ENCODE measurements around the gene SYCP3. TPM values are rescaled to one million over a fixed set of nuclear protein-coding genes. Genes with fewer than 3 reads are reported as not detected.

SYCP3 gene
- polyA plus RNA-seq, 1 donor from 2014 or later, result 3.4 TPM

DNA sequence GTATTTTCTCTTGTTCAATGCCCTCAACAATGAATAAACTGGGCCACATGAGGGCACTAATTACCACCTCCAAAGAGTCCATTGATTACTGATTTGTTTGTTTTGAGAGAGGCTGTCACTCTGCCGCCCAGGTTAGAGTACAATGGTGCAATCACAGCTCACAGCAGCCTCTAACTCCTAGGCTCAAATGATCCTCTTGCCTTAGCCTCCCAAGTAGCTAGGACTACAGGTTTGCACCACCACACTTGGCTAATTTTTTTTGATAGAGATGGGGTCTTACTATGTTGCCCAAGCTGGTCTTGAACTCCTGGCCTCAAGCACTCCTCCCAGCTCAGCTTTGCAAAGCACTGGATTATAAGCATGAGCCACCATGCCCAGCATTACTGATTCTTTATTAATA lies 28.3 kb upstream of the SYCP3 start:
- Histone ChIP-seq H3F3A (ENCODE audit: insufficient read depth, low read length, poor library complexity, severe bottlenecking) (no peaks in the 10 kb centered on the region), H3K36me3 (ENCODE audit: insufficient read depth, low read length) (peaks cover 3% of the 10 kb centered on the region), H3K9me3 (ENCODE audit: low read length) (no peaks in the 10 kb centered on the region), H3K9me2 (ENCODE audit: insufficient read depth, low read length) (no peaks in the 10 kb centered on the region), H3K4me3 (ENCODE audit: low read length) (no peak overlapping the region), H3K4me2 (ENCODE audit: low read length) (no peak overlapping the region), H3K9ac (ENCODE audit: low read length) (no peak overlapping the region), H2AFZ (ENCODE audit: low read depth, low read length) (no peak overlapping the region), H3K27ac (ENCODE audit: low read length) (no peak overlapping the region), H3K27me3 (ENCODE audit: insufficient read depth, low read depth, low read length) (no peaks in the 10 kb centered on the region), H3K79me2 (replicated peaks; ENCODE audit: insufficient read depth, low read length) (no peaks in the 10 kb centered on the region), H4K20me1 (ENCODE audit: insufficient read depth) (no peaks in the 10 kb centered on the region)
- no peak for TF ChIP-seq EZH2 (IDR thresholded peaks at IDR 0.05; ENCODE audit: borderline replicate concordance, insufficient read depth, low read length, poor library complexity, severe bottlenecking)
- TF ChIP-seq MXI1 (conservative IDR thresholded peaks at IDR 0.05; ENCODE audit: poor library complexity, severe bottlenecking), result no peak
- no peak for TF ChIP-seq TAF1 (IDR thresholded peaks at IDR 0.05; ENCODE audit: low read depth)

DNA sequence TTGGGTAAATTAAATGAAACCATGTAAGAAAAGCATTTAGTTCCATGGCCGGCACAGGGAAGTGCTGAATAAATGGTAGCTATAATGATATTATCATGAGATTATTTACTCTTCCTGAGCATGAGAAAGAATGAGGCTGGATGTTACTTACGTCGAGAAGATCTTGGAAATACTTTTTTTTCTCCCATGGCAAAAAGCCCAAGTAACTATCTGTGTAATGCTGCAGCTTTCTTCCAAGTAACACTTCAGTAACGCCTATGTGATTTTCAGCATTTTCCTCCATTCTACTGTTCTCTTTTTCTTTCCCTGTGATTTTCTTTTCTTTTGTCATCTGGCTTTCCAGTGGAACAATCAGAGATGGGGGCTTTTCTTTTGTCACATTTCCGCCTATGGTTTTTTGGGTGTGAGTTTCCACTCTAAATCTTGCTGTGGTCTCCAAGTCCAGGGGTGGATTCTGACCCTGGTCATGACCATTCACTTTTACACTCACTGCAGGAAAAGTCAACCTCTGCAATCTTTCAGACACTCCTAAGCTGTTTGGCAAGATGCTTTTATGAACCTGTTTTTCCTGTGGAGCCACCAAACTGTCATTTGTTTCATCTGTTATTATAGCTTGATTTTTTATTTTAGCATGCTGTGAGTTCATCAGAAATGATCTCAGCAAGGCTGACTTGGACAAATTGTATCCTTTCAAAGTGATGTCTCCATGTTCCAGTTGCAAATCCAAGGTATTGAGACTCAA lies 25.0 kb upstream of the SYCP3 start:
- no peaks in the 10 kb centered on the region for H3K27me3 ChIP-seq (ENCODE audit: insufficient read depth, low read depth, low read length)
- TF ChIP-seq MXI1 (conservative IDR thresholded peaks at IDR 0.05; ENCODE audit: poor library complexity, severe bottlenecking), result no peak
- no peak overlapping the region for H3K27ac ChIP-seq (ENCODE audit: low read length)
- no peaks in the 10 kb centered on the region for H3K9me3 ChIP-seq (ENCODE audit: low read length)
- H4K20me1 ChIP-seq (ENCODE audit: insufficient read depth), result no peaks in the 10 kb centered on the region
- no peaks in the 10 kb centered on the region for H3K9me2 ChIP-seq (ENCODE audit: insufficient read depth, low read length)
- H3F3A ChIP-seq (ENCODE audit: insufficient read depth, low read length, poor library complexity, severe bottlenecking), result no peaks in the 10 kb centered on the region
- H2AFZ ChIP-seq (ENCODE audit: low read depth, low read length), result no peak overlapping the region
- H3K79me2 ChIP-seq (replicated peaks; ENCODE audit: insufficient read depth, low read length), result no peaks in the 10 kb centered on the region
- peaks cover 8% of the 10 kb centered on the region for H3K36me3 ChIP-seq (ENCODE audit: insufficient read depth, low read length)
- no peak overlapping the region for H3K4me3 ChIP-seq (ENCODE audit: low read length)
- no peak overlapping the region for H3K4me2 ChIP-seq (ENCODE audit: low read length)
- H3K9ac ChIP-seq (ENCODE audit: low read length), result no peak overlapping the region

DNA sequence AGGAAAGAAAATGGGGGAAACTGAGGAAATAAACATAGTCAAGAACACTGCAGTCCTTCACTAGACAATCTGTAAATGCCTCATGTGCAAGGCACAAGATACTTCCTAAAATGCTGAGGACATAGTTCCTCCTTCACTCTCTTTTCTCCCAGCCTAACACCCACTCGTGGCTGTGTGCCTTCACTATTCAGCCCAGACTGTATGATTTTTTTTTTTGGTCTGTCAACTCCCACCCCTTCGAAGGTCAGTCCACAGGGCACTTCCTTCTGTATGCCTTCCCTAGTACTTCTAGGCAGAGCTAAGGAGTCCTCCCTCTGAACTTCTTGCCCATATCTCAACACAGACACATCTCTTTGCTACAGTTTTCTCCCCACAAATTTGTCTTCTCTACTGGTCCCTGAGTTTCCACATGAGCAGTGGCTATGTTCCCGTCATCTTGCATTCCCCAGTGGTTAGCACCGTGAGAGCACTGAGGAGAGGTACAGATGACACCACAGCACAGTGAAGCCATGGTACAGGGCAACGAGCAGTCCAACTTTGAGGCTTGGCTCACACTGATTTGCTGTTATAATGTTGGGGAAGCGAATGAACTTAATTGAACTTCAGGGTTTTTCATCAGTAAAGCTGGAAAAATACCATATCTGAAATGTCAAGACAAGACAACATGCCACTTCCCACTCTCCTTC lies 24.1 kb upstream of the SYCP3 start:
- Histone ChIP-seq H3K27me3 (ENCODE audit: insufficient read depth, low read depth, low read length) (no peaks in the 10 kb centered on the region), H3K79me2 (replicated peaks; ENCODE audit: insufficient read depth, low read length) (no peaks in the 10 kb centered on the region), H3K9me2 (ENCODE audit: insufficient read depth, low read length) (no peaks in the 10 kb centered on the region), H3K9me3 (ENCODE audit: low read length) (no peaks in the 10 kb centered on the region), H3F3A (ENCODE audit: insufficient read depth, low read length, poor library complexity, severe bottlenecking) (no peaks in the 10 kb centered on the region), H4K20me1 (ENCODE audit: insufficient read depth) (no peaks in the 10 kb centered on the region), H3K4me3 (ENCODE audit: low read length) (no peak overlapping the region), H3K9ac (ENCODE audit: low read length) (no peak overlapping the region), H3K4me2 (ENCODE audit: low read length) (no peak overlapping the region), H3K36me3 (ENCODE audit: insufficient read depth, low read length) (peaks cover 5% of the 10 kb centered on the region), H3K27ac (ENCODE audit: low read length) (no peak overlapping the region), H2AFZ (ENCODE audit: low read depth, low read length) (no peak overlapping the region)
- TF ChIP-seq POLR2AphosphoS5 (IDR thresholded peaks at IDR 0.05), result no peak
- TF ChIP-seq RAD21 (conservative IDR thresholded peaks at IDR 0.05), result no peak
- no peak for TF ChIP-seq MXI1 (conservative IDR thresholded peaks at IDR 0.05; ENCODE audit: poor library complexity, severe bottlenecking)
- no peak for TF ChIP-seq SMC3 (conservative IDR thresholded peaks at IDR 0.05; ENCODE audit: poor library complexity)
- TF ChIP-seq, protein P1, sequence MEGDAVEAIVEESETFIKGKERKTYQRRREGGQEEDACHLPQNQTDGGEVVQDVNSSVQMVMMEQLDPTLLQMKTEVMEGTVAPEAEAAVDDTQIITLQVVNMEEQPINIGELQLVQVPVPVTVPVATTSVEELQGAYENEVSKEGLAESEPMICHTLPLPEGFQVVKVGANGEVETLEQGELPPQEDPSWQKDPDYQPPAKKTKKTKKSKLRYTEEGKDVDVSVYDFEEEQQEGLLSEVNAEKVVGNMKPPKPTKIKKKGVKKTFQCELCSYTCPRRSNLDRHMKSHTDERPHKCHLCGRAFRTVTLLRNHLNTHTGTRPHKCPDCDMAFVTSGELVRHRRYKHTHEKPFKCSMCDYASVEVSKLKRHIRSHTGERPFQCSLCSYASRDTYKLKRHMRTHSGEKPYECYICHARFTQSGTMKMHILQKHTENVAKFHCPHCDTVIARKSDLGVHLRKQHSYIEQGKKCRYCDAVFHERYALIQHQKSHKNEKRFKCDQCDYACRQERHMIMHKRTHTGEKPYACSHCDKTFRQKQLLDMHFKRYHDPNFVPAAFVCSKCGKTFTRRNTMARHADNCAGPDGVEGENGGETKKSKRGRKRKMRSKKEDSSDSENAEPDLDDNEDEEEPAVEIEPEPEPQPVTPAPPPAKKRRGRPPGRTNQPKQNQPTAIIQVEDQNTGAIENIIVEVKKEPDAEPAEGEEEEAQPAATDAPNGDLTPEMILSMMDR (IDR thresholded peaks at IDR 0.05; ENCODE audit: poor library complexity, severe bottlenecking), result no peak
- TF ChIP-seq EP300 (conservative IDR thresholded peaks at IDR 0.05; ENCODE audit: poor library complexity, severe bottlenecking), result no peak
- TF ChIP-seq TAF1 (IDR thresholded peaks at IDR 0.05; ENCODE audit: low read depth), result no peak
